Erythroblast (primary cell): ENCODE measurements around the gene PHKA2.

Experiments
- GATA1 ChIP-seq: IDR thresholded peaks from 2 replicates; pipeline ENCODE4 v1.6.1; 2011; ENCODE audit warnings: low read depth, mild to moderate bottlenecking, control low read depth, low read length, moderate library complexity
- POLR2A ChIP-seq: IDR thresholded peaks from 2 replicates; pipeline ENCODE4 v1.6.1; 2011; ENCODE audit warnings: mild to moderate bottlenecking, low read length

DNA sequence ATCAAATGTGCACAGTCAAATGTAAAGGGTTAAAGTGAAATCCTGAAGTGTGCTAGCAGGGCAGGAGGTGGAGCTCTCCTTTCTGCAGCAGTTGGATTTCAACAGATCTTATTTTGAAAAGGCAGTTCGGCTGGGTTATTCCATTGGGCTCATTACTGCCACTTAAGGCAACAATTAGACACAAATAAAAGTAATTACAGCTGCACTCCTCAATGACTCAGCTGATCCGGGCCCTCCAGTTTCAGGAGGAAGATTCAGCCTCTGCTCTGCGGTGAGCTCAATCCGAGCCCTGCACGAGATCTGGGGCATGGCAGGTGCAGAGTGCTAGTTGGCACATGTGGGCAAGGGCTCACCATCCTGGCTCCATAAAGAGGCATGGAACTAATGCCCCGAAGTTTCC, 85.4 kb downstream of the PHKA2 start:
- TF ChIP-seq POLR2A = no peak
- TF ChIP-seq GATA1 = no peak
